T follicular helper cell (primary cell): ENCODE data around the gene FAM83E.
A peak's percentile ranks its signal among the peaks of the same experiment; 100 is the strongest.
"Not testable (repeated sequence)": the region's sequence is repeated elsewhere in the genome, so short reads cannot be mapped to it uniquely, and the experiment has no call there.

Experiments
- DNase-seq: peaks from one replicate; pipeline ENCODE4 v3.0.0-alpha.2; 2020; ENCODE audit warnings: low read depth
- total RNA-seq, 2 experiments: gene quantifications; one replicate each; lab custom pipeline; 2026; lab: John Stamatoyannopoulos, UW

Gene FAM83E
- 1.8 to 4.3 reads per million in 2 experiments for total RNA-seq

DNA sequence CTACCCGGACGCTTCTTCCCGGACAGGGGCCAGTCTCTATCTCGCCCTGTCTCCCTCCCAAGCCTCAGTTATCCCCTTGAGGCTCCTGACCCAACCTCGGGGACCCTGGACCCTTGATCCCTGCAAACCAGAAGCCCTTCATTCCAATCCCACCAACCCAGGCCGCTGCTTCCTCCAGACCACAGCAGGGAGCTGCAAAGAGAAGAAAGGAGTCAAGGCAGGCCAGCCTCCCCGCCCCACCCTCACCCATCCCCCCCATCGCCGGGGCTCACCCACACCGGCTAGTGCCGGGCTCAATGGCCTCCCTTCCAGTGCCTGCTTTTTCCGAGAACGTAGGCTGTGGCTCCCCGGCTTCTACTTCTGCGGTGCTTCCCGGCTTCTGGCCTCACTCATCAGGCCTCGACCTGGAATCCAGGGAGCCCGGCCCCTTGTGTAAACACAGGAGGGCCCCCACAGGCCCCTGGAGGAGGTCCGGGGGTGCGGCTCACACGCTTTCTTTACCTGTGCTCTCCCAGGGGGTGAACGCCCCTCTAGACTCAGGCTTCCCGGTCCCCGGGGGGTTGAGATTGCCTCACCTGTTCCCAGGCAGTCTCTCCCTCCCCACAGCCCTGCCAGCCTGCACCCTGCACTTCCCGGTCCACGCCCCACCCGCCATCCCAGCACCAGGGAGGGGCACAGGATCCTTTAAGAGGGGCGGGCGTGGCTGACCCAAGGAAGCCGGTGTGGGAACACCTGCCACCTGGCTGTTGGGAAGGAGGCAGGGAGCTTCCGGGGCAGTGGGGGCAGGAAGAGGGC, at the start of gene FAM83E:
Gene FAM83E, minus strand, starts transcription at position 641 of the 795 bp plus-strand sequence. CDS start 1,704 bp downstream, outside the sequence.
- no peak for DNase-seq

DNA sequence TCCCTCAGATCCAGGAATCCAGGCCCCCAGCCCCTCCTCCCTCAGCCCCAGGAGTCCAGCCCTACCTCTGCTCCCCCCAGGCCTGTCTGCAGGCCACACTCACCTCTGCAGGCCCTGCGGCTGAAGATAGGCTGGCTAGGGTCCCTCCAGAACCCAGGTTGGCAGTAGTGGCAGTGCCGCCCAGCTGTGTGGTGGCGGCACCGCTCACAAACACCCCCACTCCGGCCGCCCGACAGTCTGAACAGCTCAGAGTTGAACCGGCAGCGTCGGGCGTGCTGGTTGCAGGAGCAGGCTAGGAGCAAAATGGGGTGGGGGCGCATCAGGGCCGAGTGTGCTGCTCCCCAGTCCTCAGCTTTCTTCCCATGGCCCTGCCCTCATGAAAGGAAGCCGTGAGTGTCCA, 49.6 kb upstream of the FAM83E start:
- DNase-seq = no peak

DNA sequence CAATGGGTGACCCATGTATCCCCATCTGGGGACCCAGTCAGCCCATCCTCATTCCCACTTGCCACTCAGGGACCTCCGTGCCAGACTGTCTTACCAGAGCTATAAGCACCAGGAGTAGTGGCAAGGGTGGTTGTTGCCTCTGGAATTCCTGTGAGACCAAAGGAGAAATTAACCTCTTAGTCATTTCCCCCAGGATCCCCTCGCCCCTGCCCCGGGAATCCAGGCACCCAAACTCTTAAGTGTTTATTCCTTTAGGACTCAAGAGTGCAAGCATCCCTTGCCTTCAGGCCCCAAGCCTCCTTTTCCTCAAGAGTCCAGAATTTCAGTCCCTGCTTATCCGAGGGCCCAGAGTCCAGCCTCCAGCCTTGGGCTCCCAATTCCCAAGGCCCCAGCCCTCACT, 48.8 kb upstream of the FAM83E start:
- no peak for DNase-seq

DNA sequence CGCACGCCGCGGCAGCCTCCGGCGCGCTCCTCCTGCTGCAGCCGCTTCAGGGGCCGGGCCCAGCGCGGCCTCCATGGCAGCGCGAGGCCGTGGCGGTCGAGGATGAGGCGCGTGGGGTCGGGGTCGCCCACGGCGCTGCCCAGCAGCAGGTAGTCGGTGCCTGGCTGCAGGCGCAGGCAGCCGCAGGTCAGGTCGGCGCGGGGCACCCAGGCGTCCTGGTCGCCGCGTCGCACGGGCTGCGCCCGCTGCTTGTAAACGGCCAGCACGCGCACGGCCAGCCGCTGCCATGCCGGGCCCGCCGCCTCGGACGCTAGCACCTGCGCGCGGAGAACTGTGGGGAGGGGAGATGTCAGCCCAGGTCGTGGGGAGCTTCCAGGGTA, 46.8 kb upstream of the FAM83E start:
- no peak for DNase-seq

DNA sequence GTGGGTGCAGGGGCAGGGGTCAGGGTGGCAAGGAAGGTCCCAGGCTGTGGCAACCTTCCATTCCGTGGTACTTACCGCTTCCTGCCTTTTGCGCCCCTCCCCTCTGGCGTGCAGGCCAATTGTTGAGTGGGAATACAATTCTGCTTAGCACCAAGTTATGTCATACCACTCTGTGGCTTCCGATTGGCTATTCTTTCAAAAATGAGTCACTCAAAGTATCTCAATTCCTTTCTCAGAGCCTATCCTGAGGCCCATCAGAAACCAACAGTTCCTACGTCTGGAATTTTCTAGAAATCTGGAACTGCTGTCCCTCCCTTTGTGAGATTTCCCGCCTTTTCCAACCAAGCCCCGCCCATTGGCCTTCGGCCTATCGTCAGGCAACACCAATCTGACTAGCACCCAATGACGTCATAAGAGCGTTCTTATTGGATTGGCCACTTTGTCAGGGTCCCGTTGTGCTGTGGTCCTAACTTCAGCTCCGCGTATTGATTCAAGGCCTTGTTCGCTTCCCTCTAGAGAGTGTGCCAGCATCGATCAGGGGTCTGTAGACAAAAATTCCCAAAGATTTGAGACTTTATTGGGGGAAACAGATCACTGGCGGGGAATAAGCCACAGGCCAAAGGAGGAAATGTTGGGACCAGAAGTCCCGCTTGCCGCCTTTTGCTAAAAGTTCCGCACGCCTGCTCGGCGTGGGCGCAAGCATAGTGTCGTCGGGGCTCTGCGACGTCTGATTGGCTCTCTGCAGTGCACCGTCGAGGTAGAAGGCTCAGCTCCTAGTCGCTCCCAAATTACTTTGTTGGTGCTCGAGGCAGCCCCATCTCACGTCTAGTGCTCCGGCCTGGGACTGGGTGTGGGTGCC, 46.2 kb upstream of the FAM83E start:
- peak; percentile 56 for DNase-seq

- no peak for DNase-seq
Observed at GRCh38 chr19:48659768-48660167, 44.9 kb upstream of the FAM83E start.

DNA sequence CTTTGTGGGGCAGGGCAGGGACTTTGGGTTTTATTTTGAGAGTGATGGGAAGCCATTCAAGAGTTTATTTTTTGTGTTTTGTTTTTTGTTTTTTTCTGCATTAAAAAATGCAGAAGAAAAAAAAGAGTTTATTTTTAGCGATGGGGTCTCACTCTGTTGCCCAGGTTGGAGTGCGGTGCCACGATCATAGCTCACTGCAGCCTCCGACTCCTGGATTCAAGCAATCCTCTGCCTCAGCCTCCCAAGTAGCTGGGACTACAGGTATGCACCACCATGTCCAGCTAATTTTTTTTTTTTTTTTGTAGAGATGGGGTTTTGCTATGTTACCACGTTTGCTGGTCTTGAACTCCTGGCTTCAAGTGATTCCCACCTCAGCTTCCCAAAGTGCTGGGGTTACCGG, 43.6 kb upstream of the FAM83E start:
- DNase-seq = no peak

GRCh38 chr19:48657828-48658227, 43.0 kb upstream of the FAM83E start:
- DNase-seq = not testable (repeated sequence)

DNA sequence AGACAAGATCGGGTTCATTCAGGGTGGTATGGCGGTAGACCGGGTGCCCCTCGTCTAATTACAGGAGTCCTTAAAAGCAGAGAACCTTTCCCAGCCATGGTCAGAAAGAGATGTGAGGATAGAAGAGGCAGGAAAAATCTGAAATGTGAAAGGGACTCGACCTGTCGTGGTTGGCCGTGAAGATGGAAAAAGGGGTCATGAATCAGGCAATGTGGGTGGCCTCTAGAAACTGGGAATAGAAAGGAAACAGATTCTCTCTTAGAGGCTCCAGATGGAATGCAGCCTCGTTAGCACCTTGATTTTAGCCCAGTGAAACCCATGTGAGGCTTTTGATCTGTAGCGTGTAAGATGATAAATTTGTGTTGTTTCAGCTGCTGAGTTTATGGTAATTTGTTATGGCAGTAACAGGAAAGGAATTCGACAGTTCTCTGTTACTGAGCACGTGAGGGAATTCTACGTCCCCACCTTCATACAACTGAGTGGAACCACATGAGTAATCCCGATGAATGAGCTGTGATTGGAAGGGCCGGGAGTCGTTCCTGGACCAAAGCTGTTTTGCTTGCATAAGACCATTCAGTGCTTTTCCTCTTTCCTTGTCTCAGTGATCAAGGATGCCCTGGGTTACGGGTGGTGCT, 42.1 kb upstream of the FAM83E start:
- no peak for DNase-seq

DNA sequence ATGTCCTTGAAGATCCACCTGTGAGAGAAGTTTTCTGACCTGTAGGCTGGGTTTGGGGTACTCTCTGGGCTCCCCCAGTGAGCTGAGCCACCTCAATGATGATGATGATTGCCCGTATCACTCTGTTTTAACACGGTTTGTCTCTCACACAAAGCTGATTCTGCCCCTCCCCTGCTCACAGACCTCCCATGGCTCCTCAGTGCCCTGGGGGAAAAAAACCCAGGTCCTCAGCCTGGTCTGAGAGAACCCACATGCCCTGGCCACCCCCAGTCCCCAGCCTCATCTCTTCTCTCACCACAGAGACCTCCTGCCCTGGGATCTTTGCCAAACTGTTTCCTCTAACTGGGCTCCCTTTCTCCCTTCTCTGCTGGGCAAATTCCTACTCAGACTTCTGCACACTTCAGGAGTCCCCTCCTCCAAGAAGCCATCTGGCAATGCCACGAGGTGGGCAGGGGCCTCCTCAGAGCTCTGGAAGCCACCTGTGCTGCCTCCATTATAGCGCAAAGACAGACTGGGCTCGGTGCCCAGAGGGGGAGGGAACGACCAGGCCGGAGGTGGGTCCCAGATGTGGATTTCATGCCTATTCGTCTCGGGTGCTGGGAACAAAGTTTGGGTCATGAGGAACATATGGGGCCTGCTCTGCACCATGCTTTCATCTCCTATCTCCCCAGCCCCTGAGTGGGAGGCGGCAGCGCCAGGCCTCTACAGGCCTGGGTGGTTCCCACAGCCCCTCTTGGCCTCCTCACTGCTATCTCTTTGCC, 39.6 kb upstream of the FAM83E start:
- no peak for DNase-seq

GRCh38 chr19:48651683-48652048, 36.8 kb upstream of the FAM83E start:
- no peak for DNase-seq

DNA sequence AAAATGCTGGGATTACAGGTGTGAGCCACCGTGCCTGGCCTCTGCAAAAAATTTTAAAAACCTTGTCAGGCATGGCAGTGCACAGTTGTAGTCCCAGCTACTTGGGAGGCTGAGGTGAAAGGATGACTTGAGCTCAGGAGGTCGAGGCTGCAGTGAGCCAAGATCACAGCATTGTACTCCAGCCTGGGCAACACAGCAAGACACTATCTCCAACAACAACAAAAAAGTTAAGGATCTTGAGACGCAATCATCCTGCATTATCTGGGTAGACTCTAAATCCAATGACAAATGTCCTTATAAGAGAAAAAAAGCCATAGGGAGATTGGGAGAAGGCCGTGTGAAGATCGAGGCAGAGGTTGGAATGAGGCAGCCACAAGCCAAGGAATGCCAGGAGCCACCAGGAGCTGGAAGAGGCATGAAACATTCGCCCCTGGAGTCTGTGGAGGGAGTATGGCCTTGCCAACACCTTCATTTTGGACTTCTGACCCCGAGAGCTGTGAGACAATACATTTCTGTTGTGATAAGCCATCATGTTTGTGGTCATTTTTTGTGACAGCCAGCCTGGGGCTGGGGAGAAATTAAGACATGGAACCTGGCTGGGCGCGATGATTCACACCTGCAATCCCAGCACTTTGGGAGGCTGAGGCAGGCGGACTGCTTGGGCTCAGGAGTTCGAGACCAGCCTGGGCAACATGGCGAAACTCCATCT, 36.3 kb upstream of the FAM83E start:
- DNase-seq = no peak

GRCh38 chr19:48648134-48648533, 33.3 kb upstream of the FAM83E start:
- no peak for DNase-seq

GRCh38 chr19:48646722-48647216, 31.9 kb upstream of the FAM83E start:
- DNase-seq = no peak

DNA sequence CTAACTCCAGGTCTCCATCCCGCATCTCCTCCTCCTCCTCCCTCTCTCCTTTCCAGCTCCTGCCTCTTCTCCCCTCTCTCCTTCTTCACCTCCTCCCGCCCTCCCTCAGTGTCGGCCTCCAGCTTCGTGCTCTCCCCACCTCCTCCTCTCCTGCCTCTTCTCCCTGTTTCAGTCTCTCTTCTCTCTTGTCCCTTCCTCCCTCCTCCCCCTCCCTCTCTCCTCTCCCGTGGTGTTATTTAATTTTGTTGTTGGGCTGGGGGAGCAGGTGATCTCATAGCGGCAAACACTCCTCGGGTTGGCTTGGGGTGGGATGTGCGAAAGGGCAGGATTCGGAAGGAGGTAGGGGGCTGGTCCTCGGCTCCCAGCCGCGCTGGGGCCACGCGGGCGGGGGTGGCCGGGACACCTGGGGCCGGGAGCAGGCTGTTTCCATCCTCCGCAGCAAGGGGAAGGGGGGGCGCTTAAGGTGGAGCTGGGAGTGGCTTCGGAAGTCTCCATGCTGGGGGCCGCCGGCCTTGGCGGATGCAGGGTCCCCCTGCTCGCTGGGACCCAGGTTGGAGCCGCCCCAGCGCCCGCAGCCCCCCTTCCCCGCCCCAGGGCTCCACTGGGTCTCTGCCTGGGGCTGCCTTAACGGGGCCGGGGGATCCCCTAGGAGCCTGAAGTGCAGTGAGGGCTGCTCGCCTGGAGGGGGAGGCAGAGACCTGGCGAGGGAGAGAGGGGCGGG, 31.3 kb upstream of the FAM83E start, which contains the start of gene CA11:
Gene CA11, minus strand, starts transcription at position 187 of the 721 bp plus-strand sequence. CDS start 555 bp downstream, outside the sequence.
- peak; percentile 91 for DNase-seq

GRCh38 chr19:48645620-48646000, 30.7 kb upstream of the FAM83E start:
- no peak for DNase-seq

- DNase-seq = peak; percentile 62
Observed at GRCh38 chr19:48644839-48645619, 30.2 kb upstream of the FAM83E start.

GRCh38 chr19:48644355-48644754, 29.5 kb upstream of the FAM83E start:
- DNase-seq = no peak

DNA sequence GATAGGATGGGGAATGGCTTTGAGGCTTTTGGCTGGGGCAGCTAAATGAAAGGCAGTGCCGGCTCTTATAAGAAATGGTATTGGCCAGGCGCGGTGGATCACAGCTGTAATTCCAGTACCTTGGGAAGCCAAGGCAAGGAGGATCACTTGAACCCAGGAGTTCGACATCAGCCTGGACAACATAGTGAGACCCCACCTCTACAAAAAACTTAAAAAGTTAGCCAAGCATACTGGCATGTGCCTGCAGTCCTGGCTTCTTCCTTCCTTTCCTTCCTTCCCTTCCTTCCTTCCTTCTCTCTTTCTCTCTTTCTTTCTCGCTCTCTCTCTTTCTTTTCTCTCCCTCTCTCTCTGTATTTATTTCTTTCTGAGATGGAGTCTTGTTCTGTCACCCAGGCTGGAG, 28.0 kb upstream of the FAM83E start:
- DNase-seq = no peak
